ENCODE data around the gene LPCAT3. TPM values are rescaled to one million over a fixed set of nuclear protein-coding genes. Genes with fewer than 3 reads are reported as not detected.
A peak's percentile ranks its signal among the peaks of the same experiment; 100 is the strongest.

The LPCAT3 gene
- total RNA-seq, 1 experiment from 2014 or later: 26.7 TPM

- DNase-seq (ENCODE audit: low read depth): no peak
These were observed 54.4 kb downstream of the LPCAT3 start for GRCh38 chr12:6963791-6964413.

- DNase-seq (ENCODE audit: low read depth): no peak
These were observed 55.1 kb downstream of the LPCAT3 start for GRCh38 chr12:6963016-6963731.

- DNase-seq (ENCODE audit: low read depth): no peak
These were observed 55.8 kb downstream of the LPCAT3 start for GRCh38 chr12:6962285-6963015.

GRCh38 chr12:6961695-6962284 is 56.5 kb downstream of the LPCAT3 start:
- peak; percentile 71 for DNase-seq (ENCODE audit: low read depth)

GRCh38 chr12:6961278-6961694 is 57.0 kb downstream of the LPCAT3 start:
- DNase-seq (ENCODE audit: low read depth): peak; percentile 74

GRCh38 chr12:6960593-6961277 is 57.5 kb downstream of the LPCAT3 start:
- peak; percentile 58 for DNase-seq (ENCODE audit: low read depth)

GRCh38 chr12:6959805-6960592 is 58.3 kb downstream of the LPCAT3 start:
- DNase-seq (ENCODE audit: low read depth): no peak

- DNase-seq (ENCODE audit: low read depth): no peak
These were observed 59.0 kb downstream of the LPCAT3 start for GRCh38 chr12:6959058-6959804.

- DNase-seq (ENCODE audit: low read depth): no peak
These were observed 59.6 kb downstream of the LPCAT3 start for GRCh38 chr12:6958609-6959057.

- no peak for DNase-seq (ENCODE audit: low read depth)
These were observed 60.3 kb downstream of the LPCAT3 start for GRCh38 chr12:6957741-6958608.

GRCh38 chr12:6957151-6957701 is 61.0 kb downstream of the LPCAT3 start:
- no peak for DNase-seq (ENCODE audit: low read depth)

GRCh38 chr12:6956021-6956727 is 62.1 kb downstream of the LPCAT3 start:
- DNase-seq (ENCODE audit: low read depth): no peak

GRCh38 chr12:6955108-6956020 is 62.9 kb downstream of the LPCAT3 start:
- no peak for DNase-seq (ENCODE audit: low read depth)

GRCh38 chr12:6954316-6955107 is 63.8 kb downstream of the LPCAT3 start:
- DNase-seq (ENCODE audit: low read depth): no peak

GRCh38 chr12:6953442-6954315 is 64.6 kb downstream of the LPCAT3 start:
- DNase-seq (ENCODE audit: low read depth): peak; percentile 36

All from M059J (cell line).